GM18909 (cell line): ENCODE results near the gene CTNNBIP1.
"Not testable (repeated sequence)": the region's sequence is repeated elsewhere in the genome, so short reads cannot be mapped to it uniquely, and the experiment has no call there.

Source experiments
- ATAC-seq: cut with Tn5 transposase; IDR thresholded peaks from one replicate; pipeline ENCODE4 v1.9.1; 2021; ENCODE audit warnings: mild to moderate bottlenecking; ENCODE audit not compliant: unreplicated experiment, poor library complexity

The CTNNBIP1 gene

DNA sequence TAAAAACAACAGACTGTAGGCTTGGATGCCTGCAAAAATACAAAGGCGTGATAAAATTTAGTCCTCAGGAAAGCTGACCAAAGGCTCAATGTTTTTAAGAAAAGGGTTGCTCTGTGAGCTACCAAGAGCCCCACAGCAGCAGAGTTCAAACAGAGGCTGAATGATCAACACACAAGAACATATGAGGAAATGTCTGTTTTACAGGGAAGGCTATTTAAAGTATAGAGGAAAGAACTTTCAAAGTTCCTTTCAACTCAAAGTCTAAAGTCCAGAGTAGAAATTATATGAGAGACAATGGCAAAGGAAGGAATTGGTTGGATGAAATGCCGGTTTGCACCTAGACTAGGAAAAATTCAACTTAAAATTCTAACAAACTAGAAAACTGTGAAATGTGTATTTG, 94.9 kb downstream of the CTNNBIP1 start:
- no peak for ATAC-seq

DNA sequence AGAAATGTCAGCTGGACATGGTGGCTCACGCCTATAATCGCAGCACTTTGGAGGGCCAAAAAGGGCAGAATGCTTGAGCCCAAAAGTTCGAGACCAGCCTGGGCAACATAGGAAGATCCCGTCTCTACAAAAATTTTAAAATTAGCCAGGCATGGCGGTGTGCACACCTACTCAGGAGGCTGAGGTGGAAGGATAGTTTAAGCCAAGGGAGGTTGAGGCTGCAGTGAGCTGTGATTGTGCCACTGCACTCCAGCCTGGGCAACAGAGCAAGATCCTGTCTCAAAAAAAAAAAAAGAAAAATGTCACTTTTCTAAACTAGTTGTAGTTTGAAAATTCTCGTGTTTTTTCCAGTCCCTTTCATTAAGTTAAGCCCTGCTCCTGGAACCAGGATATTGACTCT, 95.5 kb downstream of the CTNNBIP1 start:
- ATAC-seq = no peak

DNA sequence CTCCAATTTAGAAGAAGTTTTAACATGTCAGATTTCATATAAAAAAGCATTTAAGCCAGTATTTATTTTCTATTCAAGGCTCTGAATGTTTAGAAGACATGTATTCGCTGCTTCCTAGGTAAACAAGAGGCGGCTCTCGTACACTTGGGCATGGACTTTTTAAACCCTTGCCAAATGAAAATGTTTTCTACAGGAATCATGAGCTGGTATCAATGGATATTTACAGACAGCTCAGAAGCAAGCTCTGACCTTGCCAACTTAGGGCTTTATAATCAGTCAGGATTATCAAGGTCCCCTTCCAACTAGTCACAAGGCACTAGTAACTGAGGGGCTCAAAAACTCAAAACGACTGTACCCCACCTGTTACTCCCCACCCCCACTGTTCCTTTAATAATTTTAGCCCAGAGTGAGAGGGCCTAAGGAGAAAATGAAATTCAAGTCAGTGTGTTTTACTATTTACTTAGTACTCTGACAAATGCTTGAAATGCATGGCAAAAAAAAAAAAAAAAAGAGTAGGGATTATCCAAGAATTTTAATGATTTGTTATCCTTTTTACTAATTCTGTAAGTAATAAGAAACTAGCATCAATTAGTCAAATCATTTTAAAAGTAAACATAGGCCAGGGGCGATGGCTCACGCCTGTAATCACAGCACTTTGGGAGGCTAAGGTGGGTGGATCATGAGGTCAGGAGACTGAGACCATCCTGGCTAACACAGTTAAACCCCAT, 98.7 kb downstream of the CTNNBIP1 start:
- ATAC-seq = no peak

DNA sequence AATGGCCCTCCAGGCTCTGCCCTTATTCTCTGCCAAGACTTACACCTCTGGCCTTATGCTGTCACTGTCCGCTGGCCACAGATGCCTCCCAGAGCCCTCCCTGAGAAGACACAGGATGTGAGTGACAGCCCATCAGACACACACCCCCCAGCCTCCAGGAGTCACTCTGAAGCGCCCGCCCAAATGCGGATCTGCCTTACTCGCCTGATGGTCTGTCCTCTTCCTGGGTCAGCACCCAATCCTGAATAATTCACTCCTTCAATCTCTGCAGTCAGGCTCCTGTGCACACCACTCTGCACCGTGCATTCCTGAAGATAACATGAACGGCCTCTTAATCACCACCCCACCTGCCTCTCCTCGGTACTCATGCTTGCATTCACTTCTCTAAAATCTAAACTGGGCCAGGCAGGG, 101.0 kb downstream of the CTNNBIP1 start:
- no peak for ATAC-seq

DNA sequence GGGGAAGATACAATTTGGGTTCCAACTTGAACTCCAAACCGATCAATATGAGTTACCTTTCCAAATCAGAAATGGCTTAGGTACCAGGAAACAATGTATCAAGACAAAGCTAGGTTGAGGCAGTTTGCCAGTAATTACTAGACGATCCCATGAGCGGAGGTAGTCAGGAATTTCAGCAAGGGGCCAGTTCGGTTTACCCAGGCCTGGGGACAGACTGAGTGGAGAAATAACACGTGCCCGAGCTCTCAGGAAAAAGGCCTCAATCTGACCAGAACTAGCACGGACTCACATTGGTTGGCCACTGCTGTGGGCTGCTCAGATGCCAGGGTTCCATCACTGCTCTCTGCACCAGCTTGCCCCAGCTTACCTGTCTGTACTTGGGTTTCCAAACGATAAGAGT, 101.6 kb downstream of the CTNNBIP1 start:
- no peak for ATAC-seq

DNA sequence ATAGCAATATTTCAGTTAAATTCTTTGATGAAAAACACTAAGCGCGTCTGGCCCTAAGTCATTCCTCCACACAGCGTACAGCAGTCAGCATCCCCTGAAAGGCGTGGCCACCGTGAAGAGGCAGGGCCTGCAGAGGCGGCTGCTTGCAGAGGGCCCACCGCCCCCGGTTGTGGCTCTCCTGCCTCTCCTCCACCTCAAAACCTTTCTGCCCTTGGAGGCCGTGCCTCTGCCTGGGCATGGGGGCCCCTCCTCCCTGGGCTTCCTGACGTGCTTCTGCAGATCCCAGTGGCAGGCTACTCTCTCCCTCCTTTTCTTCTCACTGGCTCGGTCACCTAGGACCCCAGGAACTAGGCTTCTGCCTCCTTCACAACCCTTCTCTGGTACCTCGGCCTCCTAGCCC, 102.5 kb downstream of the CTNNBIP1 start:
- ATAC-seq = no peak

DNA sequence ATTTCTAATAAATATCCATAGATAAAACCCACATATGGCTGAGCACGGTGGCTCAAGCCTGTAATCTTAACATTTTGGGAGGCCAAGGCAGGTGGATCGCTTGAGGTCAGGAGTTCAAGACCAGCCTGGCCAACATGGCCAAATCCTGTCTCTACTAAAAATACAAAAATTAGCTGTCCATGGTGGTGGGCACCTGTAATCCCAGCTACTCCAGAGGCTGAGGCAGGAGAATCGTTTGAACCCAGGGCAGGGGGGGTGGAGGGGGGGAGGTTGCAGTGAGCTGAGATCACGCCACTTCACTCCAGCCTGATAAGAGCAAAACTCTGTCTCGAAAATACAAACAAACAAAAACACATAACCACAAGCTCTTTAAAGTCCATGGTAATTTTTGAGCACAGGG, 104.1 kb downstream of the CTNNBIP1 start:
- not testable (repeated sequence) for ATAC-seq

DNA sequence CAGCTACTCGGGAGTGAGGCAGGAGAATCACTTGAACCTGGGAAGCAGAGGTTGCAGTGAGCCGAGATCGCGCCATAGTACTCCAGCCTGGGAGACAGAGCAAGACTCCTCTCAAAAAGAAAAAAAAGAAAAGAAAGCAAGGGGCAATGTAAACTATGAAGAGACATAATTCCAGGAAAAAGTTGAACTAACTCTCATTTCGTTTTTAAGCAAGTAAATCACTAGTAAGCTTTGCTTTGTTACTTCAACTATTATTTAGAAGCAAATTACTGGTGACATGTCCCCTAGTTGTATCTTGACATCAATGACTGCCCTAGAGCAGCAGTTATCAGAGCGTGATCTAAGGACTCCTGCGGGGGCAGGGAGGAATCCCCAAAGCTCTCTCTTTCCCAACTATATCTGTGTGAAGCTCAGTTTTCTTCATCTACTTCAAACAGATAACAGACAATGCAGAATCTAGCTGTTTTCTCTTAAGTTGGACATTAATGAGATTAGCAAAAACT, 105.0 kb downstream of the CTNNBIP1 start:
- no peak for ATAC-seq

DNA sequence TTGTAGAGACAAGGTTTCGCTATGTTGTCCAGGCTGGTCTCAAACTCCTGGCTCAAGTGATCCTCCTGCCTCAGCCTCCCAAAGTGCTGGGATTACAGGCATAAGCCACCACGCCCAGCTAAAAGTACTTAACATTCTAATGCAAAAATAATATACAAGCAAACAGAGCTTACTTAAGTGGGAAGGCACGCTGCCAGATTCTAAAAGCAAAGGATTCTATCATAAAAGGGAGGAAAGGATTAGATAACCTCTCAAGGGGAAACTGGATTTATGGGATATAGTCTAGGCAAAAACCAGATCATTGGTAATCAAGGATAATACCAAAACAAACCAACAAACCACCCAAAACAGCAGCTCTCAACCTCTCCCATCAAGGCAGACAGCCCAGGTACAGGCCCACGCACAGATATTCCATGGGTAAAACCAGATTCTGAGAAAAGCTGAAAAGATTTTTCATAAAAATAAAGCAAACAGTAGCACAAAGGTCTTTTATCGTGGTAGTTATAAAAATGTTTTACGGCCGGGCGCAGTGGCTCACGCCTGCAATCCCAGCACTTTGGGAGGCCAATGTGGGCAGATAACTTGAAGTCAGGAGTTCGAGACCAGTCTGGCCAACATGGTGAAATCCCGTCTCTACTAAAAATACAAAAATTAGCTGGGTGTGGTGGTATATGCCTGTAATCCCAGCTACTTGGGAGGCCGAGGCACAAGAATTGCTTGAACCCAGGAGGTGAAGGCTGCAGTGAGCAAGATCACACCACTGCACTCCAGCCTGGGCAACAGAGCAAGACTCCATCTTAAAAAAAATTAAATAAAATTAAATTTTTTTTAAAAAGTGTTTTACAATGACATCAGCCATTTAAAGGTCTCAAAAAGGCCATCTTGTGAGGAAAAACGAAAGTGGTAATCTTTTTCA, 106.8 kb downstream of the CTNNBIP1 start:
- not testable (repeated sequence) for ATAC-seq

DNA sequence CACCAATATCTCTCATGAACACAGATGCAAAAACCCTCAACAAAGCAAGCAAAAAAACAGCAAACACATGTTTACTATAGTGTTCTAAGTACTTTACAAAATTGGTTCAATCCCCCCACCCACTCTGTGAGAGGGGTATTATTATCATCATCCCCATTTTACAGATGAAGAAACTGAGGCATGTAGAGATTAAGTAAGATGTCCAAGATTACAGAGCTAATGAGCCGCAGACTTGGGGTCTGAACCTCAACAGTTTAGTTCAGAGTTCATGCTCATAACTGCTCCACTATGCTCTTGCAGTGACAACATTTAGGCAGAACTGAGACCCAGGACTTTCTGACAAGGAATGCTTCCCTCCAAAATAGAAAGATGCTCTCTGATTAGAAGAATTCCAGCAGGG, 108.2 kb downstream of the CTNNBIP1 start:
- ATAC-seq = no peak
